ENCODE measurements around the gene CTNNA2.

The CTNNA2 gene

DNA sequence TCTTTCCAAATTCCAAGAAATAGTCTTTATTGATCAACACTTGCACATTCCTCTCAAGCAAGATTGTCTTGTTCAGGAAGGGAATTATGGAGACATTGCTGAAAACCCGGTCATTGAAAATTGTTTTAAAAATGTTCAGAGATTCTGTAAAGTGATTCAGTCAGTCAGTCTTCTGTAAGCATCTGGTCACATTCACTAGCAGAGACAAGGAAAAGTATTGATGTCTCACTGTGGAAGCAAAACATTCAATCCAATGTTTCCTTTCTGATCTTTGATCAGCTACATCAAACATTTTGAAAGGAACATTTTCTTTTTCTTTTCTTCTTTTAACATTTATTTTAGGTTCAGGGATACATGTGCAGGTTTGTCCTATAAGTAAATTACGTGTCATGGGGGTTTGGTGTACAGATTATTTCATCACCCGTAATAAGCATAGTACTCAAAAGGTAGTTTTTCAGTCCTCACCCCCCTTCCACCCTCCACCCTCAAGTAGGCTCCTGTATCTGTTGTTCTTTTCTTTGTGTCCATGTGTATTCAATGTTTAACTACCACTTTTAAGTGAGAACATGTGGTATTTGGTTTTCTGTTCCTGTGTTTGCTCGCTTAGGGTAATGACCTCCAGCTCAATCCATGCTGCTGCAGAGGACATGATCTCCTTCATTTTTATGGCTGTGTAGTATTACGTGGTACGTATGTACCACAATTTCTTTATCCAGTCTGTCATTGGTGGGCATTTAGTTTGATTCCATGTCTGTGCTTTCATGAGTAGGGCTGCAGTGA lies 61.2 kb downstream of the CTNNA2 start:
- no peak for DNase-seq
- TF ChIP-seq CTCF (IDR thresholded peaks at IDR 0.05; ENCODE audit: low read depth, low read length, missing control alignments), result no peak
- H3K4me3 ChIP-seq (ENCODE audit: low read depth, low read length), result no peak overlapping the region
- H3K27me3 ChIP-seq (replicated peaks), result no peaks in the 10 kb centered on the region
- no peak overlapping the region for H3K27ac ChIP-seq
- H3K36me3 ChIP-seq (replicated peaks), result no peaks in the 10 kb centered on the region
- in situ Hi-C loops (cut with HindIII; ENCODE audit: low pct_ligation_motif_present, low sequenced_read_pairs), result no loop called here

- H3K4me3 ChIP-seq (ENCODE audit: low read depth, low read length), result no peak overlapping the region
- H3K27ac ChIP-seq, result no peak overlapping the region
- H3K27me3 ChIP-seq (replicated peaks), result no peaks in the 10 kb centered on the region
- TF ChIP-seq CTCF (IDR thresholded peaks at IDR 0.05; ENCODE audit: low read depth, low read length, missing control alignments), result no peak
- in situ Hi-C loops (cut with HindIII; ENCODE audit: low pct_ligation_motif_present, low sequenced_read_pairs), result no loop called here
- DNase-seq, result no peak
- no peaks in the 10 kb centered on the region for H3K36me3 ChIP-seq (replicated peaks)
Observed at GRCh38 chr2:79576451-79576850, 63.6 kb downstream of the CTNNA2 start.

DNA sequence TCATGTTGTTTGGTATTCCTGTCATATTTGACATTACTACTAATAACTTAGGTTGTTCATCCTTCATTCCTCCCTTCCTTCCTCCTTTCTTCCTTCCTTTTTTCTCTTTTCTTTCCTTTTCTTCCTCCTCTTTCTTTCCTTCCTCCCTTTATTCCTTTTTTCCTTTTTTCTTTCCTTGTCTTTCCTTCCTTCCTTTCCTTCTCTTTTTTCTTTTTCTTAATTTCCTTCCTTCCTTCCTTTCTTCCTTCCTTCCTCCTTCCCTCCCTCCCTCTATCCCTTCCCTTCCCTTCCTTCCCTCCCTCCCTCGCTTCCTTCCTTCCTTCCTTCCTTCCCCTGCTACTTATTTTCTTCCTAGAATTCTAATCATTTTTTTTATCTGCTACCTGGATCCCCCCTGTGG lies 66.1 kb downstream of the CTNNA2 start:
- in situ Hi-C loops (cut with HindIII; ENCODE audit: low pct_ligation_motif_present, low sequenced_read_pairs), result no loop called here
- H3K36me3 ChIP-seq (replicated peaks), result no peaks in the 10 kb centered on the region
- TF ChIP-seq CTCF (IDR thresholded peaks at IDR 0.05; ENCODE audit: low read depth, low read length, missing control alignments), result no peak
- H3K27ac ChIP-seq, result no peak overlapping the region
- no peaks in the 10 kb centered on the region for H3K27me3 ChIP-seq (replicated peaks)
- no peak overlapping the region for H3K4me3 ChIP-seq (ENCODE audit: low read depth, low read length)
- no peak for DNase-seq

- no peaks in the 10 kb centered on the region for H3K27me3 ChIP-seq (replicated peaks)
- DNase-seq, result no peak
- H3K36me3 ChIP-seq (replicated peaks), result no peaks in the 10 kb centered on the region
- H3K27ac ChIP-seq, result no peak overlapping the region
- TF ChIP-seq CTCF (IDR thresholded peaks at IDR 0.05; ENCODE audit: low read depth, low read length, missing control alignments), result no peak
- no peak overlapping the region for H3K4me3 ChIP-seq (ENCODE audit: low read depth, low read length)
- in situ Hi-C loops (cut with HindIII; ENCODE audit: low pct_ligation_motif_present, low sequenced_read_pairs), result no loop called here
Observed at GRCh38 chr2:79580175-79580574, 67.3 kb downstream of the CTNNA2 start.

- Histone ChIP-seq H3K27ac (no peak overlapping the region), H3K27me3 (replicated peaks) (no peaks in the 10 kb centered on the region), H3K36me3 (replicated peaks) (no peaks in the 10 kb centered on the region), H3K4me3 (ENCODE audit: low read depth, low read length) (no peak overlapping the region)
- no peak for TF ChIP-seq CTCF (IDR thresholded peaks at IDR 0.05; ENCODE audit: low read depth, low read length, missing control alignments)
- no peak for DNase-seq
- in situ Hi-C loops (cut with HindIII; ENCODE audit: low pct_ligation_motif_present, low sequenced_read_pairs), result no loop called here
Observed at GRCh38 chr2:79585701-79586433, 73.0 kb downstream of the CTNNA2 start.

Data from brain microvascular endothelial cell (primary cell).